CD4-positive, alpha-beta T cell treated with Interleukin-17A for 1 hour (primary cell): ENCODE measurements around the gene CC2D1B.

Source experiments
- DNase-seq: peaks from one replicate; pipeline ENCODE4 v3.0.0-alpha.2; 2020

CC2D1B gene

GRCh38 chr1:52359676-52360594 is 6.1 kb downstream of the CC2D1B start:
- DNase-seq, result no peak

- no peak for DNase-seq
These were observed 7.0 kb downstream of the CC2D1B start for GRCh38 chr1:52358851-52359497.

DNA sequence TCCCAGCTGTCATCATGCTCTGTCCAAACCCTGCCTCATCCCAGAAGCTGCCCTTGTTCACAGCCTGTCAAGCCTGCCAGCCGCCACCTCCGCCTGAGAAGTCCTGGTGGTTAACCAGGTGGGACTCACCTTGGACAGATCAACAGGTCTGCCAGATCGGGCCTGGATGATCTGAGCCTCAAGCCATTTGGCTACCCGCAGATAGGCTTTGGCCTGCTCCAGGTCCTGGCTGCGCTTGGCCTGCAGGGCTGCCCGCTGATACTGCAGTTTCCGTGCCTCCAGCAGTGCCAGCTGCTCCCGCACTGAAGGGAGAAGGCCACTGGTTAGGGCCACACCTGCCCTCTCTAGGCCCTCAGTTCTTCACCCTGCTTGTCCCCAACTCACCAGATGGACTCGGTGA is 8.6 kb downstream of the CC2D1B start:
- no peak for DNase-seq

GRCh38 chr1:52356818-52357355 is 9.1 kb downstream of the CC2D1B start:
- no peak for DNase-seq

DNA sequence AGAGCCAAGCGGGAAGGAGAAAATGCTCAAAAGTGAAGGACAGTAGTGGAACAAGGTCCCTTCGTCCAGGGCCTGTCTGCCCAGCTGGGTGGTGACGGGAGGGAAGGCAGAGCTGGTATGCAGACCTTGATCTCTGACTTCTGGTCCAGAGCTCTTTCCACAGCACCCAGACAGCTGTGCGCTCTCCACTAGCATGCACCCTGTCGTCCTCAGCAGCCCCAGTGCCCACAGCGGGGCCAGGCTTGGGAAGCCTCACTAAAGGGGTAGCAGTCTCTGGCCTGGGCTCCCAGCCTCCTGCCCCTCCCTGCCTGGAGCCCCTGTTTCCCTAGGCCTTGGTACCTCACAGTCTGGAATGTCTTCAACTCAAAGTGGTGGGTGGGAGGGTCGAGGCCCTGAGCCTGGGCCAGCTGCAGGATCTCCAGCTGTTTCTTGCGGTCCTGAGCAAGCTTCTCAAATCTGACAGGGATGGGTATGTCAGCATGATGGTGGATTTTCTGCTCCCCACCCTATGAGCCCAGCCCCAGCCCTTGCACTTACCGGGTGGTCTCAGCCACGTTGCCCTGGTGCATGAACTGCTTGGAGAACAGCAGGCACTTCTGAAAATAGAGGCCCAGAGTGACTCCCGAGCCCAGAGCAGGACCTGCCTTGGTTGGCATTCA is 10.0 kb downstream of the CC2D1B start:
- no peak for DNase-seq

- DNase-seq, result no peak
These were observed 10.6 kb downstream of the CC2D1B start for GRCh38 chr1:52355436-52355835.

DNA sequence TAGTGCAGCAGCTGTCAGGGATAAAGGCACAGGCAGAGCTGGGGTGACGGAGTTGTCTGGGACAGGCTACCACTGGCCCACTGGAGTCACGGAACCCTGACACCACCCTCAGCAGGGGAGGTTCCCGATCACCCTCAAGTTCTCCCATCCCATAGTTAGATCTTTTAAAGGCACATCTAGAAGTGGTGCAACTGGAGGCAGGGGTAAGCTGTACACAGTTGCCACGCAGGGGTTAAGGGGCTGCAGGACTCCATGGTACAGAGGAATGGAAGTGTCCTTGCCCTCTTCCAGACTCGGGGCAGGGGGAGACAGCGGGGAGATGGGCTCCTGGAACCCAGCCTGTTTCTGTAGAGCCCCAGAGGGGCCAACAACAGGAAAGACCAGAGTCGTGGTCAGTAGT is 13.3 kb downstream of the CC2D1B start:
- DNase-seq, result no peak

DNA sequence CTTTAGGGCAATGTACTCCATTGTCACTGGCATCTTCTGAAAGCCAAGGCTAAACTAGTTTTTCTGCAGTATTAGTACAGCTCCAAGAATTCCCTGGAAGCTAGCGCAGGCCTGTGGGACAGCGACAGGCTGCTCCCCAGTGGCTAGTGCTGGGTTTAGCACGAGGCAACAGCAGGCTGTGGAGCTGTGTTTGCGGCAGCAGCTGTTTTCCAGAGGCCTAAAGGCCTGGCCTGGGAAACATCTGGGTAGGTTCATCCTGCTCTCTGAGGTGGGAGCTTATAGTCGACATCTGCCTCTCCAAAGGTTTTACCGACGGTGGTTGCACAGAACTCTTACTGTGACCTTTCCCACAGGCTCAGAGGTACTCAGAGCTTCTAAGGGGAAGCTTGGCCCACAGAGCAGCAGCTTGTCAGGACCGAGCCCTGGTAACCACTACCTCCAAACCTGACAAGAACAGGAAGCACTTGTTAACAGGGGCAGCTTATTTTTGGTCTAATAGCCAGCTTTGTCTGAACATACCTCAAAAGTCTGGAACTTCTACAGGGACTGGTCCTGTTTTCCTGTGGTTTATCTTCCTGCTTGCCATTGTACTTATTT is 17.2 kb downstream of the CC2D1B start:
- DNase-seq, result no peak

DNA sequence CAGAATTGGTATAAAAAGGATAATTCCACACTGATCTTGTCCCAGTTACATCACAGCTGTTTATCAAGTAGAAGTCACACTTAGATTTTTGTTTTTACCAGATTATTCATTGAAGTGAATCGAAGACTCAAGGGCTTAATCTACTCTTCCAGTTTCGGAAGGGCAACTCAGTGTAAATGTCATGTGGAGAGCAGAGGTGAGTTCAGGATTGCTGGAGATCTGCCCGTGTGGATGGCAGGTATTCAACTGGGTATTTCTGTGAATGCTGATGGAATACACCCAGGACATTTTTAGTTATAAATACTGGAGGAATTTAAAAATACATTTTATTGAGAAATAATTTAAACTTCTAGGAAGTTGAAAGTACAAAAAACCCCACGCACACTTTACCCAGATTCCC is 19.4 kb downstream of the CC2D1B start:
- no peak for DNase-seq

DNA sequence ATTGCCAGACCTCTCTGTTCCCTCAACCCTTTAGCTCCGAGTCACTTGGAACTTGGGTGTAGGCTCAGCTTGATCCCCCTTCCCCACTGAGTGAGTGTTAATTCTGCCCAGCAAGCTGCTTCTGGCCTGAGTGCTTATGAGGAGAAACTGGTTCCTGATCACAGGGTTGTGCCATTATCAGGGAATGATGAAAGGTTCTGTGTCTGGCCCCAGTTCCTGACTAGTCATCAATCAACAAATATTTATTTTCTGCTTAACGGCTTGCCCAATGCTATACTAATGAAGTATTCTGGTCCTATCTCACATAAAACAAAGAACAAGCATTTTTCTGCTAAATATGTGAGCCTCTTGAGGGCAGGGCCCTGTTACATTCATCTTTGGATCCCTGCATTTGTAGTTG is 20.8 kb downstream of the CC2D1B start:
- DNase-seq, result no peak

- DNase-seq, result no peak
These were observed 22.0 kb downstream of the CC2D1B start for GRCh38 chr1:52343979-52344378.

- DNase-seq, result no peak
These were observed 24.2 kb downstream of the CC2D1B start for GRCh38 chr1:52341655-52342260.

- no peak for DNase-seq
These were observed 28.6 kb downstream of the CC2D1B start for GRCh38 chr1:52337439-52337838.

GRCh38 chr1:52334906-52335528 is 31.0 kb downstream of the CC2D1B start:
- no peak for DNase-seq

DNA sequence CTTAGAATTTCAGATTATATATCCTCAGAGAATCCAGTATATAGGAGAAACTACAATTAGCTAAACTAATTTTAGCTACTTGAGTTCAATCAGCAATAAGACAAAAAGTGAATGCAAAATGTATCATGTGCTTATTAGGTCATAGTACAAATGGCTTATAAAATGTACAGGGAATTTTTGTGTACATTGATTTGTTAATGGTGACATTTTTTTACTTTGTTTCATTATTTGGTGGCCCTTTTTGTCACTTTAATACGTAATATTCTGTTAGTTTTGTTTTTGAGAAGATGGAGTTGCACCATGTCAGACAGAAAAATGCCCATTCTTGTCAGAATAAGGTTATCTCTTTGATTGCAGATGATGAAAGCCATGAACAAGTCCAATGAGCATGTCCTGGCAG is 33.6 kb downstream of the CC2D1B start:
- no peak for DNase-seq

- DNase-seq, result no peak
These were observed 37.4 kb downstream of the CC2D1B start for GRCh38 chr1:52328615-52329014.

- no peak for DNase-seq
These were observed 40.2 kb downstream of the CC2D1B start for GRCh38 chr1:52325786-52326185.

DNA sequence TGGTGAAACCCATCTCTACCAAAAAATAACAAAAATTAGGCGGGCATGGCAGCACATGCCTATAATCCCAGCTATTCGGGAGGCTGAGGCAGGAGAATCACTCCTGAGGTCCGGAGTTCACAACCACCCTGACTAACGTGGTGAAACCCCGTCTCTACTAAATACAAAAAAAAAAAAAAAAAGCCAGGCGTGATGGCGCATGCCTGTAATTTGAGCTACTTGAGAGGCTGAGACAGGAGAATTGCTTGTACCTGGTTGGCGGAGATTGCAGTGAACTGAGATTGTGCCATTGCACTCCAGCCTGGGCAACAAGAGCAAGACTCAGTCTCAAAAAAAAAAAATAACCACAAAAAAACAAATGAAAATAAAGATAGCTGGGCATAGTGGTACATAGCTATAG is 42.3 kb downstream of the CC2D1B start:
- DNase-seq, result no peak

- DNase-seq, result no peak
These were observed 44.9 kb downstream of the CC2D1B start for GRCh38 chr1:52321061-52321460.

DNA sequence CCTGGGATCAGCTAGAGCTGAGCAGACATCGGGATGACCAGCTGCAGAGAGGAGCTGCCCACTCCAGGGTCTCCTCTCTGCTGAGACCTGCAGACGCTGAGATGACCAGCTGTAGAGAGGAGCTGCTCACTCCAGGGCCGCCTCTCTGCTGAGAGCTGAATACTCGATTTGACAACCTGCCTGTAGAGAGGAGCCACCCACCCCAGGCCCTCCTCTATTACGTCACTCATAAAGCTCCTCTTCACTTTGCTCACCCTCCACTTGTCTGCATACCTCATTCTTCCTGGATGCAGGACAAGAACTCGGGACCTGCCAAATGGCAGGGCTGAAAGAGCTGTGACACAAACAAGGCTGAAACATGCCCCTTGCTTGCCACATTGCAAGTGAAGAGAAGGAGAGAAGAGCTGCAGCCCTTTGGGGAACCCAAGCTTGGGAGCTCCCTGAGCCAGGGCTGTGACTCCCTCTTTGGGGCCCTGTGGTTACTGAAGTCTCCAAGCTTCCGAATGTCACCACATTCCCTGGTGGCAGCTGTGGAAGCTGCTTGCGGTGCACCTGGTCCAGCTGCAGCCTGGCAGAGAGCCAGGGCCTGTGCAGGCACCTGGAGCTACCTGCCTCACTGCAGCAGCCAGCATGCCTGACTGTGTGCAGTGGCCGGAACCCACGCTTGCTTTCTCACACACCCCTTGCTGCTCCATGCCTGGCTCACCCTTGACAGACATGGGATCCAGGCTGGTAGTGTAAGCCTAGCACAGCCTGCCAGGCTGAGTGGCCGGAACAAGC is 59.6 kb downstream of the CC2D1B start:
- DNase-seq, result no peak
